Stimulated activated CD8-positive, alpha-beta memory T cell treated with anti-CD3 and anti-CD28 coated beads, Interleukin-7, amount 100 ng/mL, for 24 hours (primary cell): Measurements from ENCODE around the gene HOXC9.

Experiments used
- DNase-seq: peaks from one replicate; pipeline ENCODE4 v3.0.0-alpha.2; 2020; ENCODE audit warnings: low read depth

Gene HOXC9

GRCh38 chr12:54002278-54002914, 2.4 kb downstream of the HOXC9 start:
- DNase-seq: no peak

DNA sequence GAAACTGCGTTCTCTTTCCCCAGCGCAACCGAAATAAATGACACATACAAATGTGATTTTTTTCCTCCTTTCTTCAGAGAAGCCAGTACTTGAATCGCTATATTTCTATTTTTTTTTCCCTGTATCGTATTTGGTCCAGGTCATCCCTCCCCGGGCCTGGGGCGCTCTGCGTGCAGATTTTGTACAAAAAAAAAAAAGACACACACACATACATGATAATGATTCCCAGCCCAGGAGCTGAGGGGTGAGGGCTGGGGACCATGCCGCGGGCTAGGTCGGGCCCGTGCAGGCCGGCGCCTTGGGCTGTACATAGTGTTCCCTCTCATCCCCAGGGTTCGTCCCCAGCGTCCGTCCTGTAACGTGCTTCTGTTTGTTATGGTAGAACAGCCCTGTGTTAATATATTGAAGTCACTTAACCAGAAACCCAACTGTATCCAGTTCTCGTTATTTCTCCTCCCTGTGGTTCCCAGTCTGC, 3.0 kb downstream of the HOXC9 start:
- DNase-seq: no peak

- no peak for DNase-seq
Observed at GRCh38 chr12:54003625-54004024, 3.7 kb downstream of the HOXC9 start.

GRCh38 chr12:54004063-54004840, 4.3 kb downstream of the HOXC9 start:
- no peak for DNase-seq

- DNase-seq: no peak
Observed at GRCh38 chr12:54004841-54005530, 5.0 kb downstream of the HOXC9 start.

DNA sequence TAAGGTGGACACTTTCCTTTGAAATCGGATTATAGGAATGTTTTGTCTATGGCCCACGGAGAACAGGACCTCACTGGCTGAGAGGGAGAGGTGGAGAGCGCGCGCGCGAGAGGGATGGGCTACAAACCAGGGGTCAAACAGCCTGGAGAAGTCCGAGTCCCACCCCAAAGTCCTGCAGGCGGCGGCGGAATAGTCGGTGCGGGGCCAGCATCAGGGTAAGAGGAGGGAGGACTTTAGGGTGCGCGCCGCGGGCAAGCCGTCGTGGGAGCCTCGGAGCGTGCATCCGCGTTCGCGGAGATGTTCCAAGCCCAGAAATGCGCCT, 5.5 kb downstream of the HOXC9 start:
- DNase-seq: no peak

DNA sequence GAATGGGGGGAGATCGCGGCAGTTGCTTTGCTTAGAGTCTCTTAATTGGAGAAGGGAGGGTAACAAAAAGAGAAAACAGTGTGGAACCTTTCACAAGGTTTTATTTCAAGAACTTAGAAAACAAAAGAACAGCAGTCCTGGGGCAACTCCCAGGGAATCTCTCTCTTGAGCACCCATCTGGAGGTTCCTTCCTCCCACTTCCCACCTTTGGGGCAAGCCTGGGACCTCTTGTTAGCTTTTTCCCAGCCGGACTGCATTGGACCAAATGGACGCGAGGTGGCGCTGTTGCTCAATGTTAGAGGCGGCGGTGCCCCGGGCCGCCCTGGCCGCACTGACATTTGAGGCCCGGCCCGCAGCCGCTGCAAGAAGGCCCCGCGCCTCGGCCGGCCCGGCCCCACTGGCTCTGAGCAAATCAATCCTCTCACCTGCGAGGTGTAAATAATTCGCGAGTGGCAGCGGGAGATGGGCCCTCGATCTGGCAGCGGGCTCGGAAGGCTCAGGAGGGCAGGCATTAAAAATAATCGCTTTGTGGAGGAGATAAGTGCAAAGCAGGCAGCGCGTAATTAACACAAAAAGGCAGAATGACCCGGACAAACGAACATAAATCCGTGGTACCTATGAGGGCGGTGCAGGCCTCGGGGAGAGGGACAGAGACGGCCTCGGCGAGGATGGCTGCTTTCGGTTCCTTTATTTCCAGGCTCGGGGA, 6.0 kb downstream of the HOXC9 start:
- peak; percentile 77 for DNase-seq

DNA sequence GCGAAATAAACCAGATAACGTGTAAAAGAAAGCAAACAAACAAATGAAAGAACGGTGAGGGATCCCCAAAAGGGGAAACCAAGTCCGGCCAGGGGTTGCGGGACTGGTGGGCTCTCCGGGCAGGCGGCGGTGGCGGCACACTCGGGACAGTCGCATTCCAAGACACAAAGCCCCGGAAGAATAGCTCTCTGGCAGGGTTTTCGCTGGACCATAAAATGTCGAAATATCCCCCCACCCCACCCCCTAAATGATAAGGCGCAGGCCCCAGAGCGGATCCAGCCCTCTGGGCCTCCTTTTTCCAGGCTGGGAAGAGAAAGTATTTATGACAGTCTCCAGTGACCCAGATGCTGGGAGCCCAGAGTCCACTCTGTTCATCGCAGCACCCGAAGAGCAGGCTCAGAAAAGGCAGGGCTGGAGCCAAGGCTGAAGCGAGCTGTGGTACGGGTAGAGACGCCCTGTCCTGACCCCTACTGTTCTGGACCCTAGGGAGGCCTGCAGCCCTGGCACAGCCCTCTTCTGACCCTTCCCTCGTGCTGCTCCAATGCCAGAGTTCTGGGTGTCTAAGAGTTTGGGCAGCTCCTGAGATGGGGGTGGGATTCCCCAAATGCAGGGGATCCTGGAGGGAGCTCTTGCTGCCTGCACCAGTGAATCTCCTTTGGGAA, 6.7 kb downstream of the HOXC9 start:
- DNase-seq: no peak

- DNase-seq: no peak
Observed at GRCh38 chr12:54007538-54008259, 7.7 kb downstream of the HOXC9 start.

- no peak for DNase-seq
Observed at GRCh38 chr12:54008260-54008552, 8.2 kb downstream of the HOXC9 start.

GRCh38 chr12:54009171-54010052, 9.5 kb downstream of the HOXC9 start:
- DNase-seq: no peak

DNA sequence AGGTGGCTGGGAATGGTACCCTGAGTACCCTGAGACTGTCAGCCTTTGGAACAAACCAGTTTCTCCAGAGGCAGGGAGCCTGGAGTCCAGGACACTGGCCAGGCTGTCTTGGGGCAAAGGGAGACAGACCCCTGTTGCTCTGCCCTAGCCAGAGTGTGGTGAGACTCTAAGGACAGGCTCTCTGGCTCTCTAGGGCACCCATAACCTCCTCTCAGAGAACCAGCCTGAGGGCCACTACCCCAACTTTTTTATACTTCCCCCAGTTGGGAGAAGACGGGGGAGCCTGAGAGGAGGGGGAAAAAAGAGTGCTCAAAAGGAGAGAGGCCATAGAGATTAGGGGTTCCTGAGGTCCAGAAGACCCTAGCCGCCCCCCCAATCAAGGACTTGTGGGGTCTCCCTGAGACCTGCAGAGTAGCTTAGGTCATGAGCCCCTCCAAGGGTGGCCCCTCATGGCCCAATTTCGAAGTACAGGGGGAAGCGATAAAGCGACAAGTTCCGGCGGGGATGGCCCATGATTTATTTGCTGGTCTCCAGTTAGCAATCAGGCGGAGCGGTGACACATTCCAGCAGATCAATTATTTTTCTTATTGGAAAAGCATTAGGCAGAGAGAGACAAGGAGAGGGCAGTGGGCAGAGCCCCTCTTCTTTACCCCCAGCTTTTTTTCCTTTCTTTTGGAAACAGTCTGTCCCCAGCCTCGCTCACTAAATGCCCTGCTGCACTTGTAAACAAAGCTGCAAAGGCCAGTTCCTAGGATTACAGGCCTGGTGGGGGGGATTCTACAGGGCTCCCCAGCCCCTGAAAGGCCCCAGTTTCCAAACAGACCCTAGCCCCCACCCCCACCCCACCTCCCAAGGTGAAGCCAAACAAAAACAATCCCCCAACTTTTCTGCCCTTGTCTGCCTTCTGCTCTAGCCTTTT, 10.4 kb downstream of the HOXC9 start:
- no peak for DNase-seq

GRCh38 chr12:54010972-54011664, 11.2 kb downstream of the HOXC9 start:
- DNase-seq: no peak

DNA sequence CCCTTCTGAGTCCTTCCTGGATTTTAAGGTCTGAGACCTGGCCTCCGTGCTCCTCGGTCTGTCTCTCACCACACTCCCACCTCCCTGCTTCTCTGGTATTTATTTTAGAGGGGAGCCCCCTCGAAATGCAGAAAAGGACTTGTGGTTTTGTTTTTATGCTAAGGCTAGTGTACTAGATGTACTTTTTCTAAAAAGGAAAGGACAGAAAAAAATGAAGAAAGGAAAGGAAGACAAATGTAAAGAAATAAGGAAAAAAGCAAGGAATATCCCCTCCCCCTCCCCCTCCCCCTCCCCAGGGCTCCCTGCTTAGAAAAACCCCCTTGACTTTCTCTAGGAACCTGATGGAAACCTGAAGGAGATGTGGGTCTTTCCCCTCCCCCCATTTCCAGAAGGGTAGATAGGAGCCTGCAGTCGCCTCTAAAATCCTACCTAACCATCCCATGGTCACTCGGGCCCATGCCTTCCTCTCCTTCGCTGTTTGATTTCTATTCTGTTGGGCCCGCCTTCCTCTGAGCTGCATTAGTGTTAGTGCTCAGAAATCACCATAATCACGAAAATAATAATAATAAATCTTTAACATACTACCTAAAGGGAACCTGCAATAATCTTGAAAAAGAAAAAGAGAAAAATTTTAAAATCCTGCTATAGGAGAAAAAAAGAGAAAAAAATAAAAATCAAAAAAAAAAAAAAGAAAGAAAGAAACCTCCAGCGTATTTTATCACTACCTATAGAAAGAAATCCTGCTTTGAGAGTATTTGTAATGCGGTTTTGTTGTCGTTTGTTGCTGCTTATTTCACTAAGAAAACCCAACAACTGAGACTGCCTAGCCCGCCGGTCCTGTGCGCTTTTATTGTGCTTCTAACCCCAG, 11.9 kb downstream of the HOXC9 start:
- DNase-seq: no peak

DNA sequence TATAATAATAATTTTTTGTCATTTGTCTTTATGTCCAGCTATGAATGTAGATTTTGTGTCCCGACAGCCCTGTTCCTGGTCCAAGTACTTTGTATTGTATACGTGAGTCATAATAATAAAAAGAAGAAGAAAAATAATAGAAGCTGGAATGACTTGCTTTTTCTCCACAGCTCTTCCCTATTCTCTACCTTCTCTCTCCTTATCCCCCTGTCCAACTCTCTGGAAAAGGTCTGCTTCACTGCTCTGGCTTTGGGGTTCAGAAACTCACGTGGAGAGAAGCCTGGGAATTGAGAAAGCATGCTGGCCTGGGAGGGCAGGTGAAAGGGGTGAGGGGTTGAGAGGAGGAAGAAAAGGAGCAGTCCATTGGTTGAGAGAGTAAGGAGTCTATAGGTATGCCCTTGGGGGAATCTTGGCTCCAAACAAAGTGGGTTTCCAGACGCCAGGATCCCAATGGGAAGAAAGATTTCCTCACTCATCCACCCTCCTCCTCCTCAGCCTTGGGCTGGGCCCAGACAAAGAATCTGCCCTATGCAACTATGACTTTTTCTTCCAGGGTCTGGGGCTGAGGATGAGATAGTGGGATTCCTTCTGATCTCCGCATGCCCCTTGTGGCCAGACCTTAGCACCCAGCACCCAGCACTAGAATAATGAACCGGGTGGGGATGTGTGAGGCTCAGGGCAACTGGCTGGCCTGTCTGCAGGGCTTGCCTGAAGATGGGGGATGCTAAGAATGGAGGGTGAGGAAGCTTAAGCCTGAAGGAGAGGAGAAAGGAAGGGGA, 12.9 kb downstream of the HOXC9 start:
- no peak for DNase-seq

DNA sequence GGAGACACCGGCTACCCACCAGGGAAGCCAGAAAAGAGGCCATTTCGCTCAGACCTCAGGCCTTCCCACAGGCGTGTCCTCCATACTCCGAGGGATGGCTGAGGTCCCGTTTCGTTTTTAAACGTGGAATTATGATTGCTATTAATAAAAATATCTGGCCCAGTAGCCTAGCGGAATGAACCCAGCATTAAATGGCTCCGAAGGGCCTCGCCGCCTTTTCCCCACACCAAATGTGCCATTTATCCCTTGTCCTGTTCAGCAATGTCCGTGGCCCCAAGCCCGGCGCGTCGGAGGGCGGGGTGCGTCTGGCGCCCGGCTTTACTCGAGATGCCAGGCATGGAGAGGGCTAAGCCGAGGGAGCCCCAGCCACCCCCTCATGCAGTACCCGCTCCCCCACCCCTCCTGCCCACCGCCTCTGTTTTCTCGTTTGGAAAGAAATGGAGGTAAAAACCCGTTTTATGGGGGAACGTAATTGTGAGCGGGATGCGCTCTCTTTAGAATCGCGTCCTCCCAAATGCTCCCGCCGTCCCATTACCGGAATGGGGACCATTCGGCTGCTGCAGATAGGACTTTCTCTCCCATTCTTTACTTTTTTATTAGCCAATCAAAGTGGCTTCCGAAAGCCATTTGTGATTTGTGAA, 14.5 kb downstream of the HOXC9 start:
- no peak for DNase-seq
